ENCODE results near the gene NFATC2.

NFATC2 gene

DNA sequence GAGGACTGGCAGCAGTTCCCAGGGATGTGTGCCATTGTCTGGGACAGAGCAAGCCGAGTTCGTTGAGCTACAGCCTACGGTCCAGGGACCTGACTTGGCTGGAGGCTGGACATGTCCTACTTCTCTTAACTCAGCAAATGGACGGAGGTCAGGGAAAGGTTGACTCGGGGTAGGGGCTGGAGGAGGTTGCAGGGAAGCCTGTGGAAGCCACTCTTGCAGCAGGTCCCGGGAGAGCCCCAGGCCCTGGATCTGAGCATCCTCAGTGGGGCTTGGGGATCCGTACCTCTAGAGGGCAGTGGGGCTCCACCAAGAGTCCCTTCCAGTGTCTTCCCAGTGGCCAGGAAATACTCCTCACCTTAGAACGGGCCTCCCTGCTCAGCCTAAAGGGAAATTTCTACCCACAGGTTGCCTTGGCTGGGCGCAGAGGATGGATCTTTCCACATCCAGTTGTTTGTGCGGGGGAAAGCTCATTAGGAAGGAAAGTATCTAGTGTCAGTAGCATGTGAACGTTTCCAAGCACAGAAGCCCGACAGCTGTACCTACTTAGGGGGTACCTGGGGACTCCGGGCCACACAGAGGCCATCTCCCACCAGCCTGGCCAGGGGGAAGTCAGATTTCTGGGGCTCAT, 170.2 kb downstream of the NFATC2 start:
- DNase-seq: peak; percentile 49 to 66

DNA sequence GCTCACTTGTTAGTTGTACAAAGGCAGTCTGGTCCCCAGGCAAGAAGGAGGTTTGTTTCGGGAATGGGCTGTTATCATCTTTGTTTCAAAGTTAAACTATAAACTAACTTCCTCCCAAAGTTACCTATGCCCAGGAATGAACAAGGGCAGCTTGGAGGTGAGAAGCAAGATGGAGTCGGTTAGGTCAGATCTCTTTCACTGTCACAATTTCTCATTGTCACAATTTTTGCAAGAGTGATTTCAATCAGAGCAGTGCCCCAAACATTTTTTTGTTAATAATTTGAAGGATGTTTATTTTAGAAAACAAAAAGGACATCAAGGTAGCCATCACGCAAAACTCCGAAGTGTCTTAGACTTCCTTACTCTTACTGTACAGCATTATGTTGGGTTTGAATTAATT, 170.8 kb downstream of the NFATC2 start:
- DNase-seq: no peak

DNA sequence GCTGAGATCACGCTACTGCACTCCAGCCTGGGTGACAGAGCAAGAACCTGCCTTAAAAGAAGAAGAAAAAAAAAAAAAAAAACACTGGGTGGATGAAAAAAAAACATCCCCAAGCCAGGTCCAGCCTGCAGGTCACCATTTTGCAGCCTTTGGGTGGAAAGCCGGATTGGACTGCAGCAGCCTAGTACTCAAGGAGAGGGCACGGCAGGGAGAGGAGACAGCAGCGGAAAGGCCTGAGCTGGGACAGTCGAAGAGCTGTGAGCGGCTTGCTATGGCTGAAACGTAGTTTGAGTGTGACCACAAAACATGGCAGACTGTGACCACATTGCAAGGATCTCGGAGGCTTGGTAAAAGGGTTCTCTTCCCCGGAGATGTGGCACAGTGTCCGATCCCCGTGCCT, 173.0 kb downstream of the NFATC2 start:
- DNase-seq: no peak

DNA sequence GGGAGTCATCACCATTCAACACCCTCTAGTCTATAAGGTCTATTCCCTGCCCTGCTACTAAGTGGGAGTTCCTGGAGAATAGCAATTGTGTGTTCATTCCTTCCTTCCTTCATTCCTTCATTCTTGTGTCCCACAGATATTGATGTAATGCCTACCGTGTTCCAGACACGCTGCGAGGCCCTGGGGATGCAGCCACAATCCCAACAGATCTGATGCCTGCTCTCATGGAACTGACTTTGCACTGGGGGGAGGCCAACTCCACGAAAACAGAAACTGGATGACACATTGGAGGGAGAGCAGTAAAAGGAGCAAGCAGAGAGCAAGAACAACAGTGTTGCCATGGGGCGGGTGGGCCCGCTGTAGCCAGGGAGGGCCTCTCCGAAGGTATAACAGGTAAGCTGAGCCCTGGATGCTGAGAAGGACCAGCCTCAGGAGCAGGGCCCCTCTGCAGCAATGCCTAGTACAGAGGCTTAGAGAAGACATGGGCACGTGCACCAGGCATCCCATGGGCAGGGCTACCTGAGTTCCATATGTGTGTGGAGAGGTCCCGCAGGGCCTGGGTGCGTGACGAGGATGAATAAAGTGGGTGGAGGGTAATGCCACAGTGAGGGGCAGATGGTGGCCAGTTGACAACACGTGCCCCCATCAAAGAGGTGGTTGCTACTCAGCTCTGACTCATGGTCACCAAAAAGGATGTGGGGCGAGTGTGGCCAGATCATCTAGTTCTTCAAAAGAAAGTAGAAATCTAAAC, 173.9 kb downstream of the NFATC2 start:
- DNase-seq: no peak

DNA sequence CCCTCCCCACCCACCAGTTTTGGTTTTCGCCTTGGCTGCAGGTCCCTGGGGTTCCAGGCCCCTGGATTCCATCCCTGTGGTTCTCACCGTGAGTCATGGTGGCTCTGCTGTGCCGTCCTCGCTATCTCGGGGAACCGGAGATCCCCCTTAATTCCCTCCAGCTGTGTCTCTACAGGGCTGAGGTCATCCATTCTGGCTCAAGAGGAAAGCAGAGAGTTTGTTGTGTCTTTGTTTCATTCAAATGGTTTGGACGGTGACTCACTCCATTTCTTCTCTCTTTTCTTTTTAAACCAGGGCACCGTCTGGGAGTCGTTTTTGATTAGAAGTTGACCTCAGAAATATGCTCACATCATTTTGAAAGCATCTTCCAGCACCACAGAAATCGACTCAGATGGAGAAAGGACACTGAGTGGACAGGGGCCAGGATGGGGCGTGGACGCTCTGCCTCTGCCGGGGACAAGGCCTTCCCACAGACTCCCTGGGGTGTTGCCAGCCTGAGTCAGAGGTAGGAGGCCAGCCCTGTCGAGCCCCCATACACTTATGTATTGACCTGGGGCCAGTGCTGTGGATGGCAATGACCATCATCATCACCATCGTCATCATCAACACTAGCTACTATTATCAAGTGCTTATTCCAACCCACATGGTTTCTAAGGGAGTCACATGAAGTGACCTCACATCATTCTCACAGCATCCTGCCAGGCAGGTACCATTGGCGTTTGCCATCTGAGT, 176.2 kb downstream of the NFATC2 start:
- DNase-seq: no peak

DNA sequence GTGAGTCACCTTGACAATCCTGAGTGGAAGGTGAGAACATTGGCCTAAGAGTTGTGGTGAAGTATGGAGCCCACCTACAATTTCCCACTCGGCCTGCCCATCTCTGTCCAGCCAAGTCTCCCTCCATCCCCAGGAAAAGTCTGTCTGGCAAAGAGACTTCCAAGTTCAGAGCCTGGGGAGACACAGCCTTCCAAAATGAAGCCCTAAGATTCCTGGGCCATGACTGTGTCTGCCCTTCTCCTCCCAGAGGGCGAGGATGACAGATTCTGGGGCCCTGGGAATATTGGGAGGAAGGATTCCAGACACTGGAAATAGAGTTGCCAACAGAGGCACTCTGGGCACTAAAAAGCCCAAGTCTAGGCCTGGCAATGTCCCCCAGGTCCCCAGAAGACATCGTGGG, 176.8 kb downstream of the NFATC2 start:
- no peak for DNase-seq

DNA sequence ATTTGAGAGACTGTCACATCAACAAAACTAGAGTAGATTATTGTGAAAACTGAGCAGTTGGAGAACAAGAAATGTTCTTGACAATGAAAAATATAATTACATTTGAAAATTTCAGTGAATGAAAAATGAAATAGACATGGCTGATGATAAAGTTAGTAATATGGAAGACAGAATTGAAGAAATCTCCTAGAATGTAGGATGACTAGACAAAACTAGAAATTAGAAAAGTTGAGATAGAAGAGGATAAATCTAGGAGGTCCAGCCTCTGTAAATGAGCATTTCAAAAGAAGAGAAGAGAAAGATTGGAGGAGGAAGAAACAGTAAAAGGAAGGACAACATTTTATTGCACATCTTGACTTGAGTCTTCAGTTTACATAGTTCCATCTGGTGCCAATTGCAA, 178.7 kb downstream of the NFATC2 start:
- no peak for DNase-seq

DNA sequence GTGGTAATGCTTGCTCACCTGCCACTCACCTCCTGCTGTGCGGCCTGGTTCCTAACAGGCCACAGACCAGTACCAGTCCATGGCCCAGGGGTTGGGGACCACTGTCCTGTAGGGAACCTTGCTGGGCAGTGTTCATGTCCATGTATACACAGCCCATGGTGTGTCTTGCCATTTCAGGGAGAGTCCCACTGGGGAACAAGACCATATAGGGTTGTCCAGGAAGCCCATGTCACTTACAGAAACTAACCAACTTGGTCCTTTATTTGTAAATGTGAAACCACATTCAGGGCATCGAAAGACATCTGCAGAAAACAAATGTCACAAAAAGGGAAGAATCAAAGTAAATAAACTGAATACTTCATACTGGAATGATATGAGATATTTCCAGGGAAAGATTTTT, 179.1 kb downstream of the NFATC2 start:
- no peak for DNase-seq

DNA sequence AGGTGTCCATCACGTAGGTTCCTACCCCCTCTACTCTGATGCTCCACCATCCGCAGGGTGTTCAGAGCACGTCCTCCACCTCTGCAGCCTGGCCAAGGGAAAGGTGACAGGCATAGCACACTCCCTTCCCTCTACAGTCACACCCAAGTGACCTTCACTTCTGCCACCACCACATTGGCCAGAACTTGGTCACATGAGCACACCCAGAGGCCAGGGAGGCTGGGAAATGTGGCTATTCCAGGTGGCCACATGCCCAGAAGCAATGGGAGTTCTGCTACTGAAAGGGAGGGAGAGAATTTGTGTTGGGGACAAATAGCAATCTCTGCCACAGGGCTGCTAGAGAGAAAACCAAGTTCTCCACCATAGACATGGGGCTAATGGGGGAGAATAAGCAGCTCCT, 180.3 kb downstream of the NFATC2 start:
- DNase-seq: no peak

DNA sequence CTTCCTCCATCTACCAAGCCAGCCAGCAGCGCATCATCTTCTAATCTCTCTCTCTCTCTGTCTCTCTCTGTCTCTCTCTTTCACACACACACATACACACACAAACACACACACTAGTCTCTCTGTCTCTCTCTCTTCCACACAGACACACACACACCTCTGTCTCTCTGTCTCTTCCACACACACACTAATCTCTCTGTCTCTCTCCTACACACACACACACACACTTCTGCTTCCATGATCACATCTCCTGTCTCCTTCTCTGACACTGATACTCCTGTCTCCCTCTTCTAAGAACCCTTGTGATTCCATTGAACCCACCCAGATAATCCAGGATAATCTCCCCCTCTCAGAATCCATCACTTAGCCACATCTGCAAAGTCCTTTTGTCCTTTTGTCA, 181.3 kb downstream of the NFATC2 start:
- DNase-seq: no peak

DNA sequence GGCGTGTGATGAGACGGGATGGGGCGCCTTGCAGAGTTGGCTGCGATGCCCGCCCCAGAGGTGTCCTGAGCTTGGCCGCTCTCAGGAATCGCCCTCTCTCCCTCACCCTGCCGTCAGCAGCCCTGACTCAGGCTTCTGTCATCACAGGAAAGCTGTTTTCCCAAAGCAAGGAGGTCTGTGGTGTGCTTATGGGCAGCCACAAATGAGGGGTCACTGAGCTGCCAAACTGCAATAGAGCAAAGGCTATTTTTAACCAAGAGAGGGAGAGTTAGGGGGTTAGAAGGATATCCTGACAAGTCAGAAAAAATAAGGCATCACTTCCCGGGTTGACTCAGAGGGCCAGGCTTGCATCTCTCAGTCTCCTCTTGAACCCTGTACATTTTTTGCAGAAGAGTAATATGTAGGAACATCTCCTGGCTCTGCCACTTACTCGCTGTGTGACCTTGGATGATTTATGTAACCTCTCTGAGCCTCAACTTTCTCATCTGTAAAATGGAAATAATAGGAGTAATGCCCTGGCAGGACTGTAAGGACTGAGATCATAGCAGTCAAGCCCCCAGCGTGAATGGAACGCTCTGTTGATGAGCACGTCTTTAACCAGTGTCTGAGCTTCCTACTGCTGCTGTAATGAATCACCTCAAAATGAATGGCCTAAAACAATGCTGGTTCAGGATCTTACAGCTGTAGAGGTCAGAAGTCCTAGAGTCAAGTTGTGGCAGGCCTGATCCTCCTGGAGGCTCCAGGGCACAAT, 181.9 kb downstream of the NFATC2 start:
- DNase-seq: no peak

DNA sequence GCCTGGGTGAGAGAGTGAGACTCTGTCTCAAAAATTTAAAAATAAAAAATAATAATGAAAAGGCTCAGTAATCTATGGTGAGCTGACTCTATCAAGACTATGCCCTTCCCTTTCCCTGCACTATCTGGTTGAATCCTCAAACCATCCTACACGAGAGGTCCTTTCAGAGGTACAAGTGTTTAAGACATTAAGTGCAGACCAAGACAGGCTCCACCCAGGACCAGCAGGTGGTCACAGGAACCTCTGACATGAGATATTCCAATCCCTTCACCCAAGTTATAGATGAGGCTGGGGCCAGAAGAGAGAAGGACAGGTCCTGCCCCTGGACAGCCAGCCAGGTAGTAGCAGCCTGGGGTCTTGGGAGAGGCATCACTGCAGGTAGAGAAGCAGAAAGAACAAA, 182.6 kb downstream of the NFATC2 start:
- DNase-seq: no peak

DNA sequence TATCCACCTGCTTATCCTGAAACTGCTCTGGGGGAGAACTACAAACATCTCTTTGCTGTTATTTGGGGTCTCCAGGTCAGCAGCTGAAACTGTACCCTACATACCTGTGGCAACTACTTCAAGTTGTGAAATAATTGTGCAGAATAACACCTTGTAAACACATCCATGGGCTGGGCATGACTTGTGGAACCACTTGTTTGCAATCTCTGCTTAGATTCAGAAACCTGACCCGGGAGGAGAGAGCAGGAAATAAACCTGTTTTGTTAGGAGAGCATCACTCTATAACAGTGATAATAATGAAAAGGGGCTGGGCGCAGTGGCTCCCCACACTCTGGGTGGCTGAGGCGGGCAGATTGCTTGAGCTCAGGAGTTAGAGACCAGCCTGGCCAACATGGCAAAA, 183.1 kb downstream of the NFATC2 start:
- no peak for DNase-seq

DNA sequence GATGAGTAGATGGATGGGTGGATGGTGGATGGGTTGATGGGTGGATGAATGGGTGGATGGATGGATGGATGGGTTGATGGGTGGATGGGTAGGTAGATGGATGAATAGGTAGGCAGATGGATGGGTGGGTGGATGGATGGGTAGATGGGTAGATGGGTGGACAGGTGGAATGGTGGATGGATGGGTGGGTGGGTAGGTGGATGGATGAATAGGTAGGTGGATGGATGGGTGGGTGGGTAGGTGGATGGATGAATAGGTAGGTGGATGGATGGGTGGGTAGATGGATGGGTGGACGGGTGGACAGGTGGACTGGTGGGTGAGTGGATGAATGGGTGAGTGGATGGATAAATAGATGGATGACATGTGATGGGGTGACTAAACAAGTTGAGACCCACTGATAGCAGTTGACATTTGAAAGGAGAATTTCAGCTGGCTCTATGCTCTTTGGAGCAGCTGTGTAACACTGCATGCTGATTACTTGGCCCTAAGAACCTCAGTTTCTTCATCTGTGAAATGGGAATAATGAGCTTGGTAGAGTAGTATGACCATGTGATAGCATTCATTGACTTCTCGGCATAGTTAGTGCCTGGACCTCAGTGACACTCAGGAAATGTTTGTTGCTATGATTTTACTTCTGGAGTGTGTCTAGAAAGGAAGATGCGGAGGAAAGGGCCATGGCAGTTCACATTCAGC, 184.3 kb downstream of the NFATC2 start:
- no peak for DNase-seq

DNA sequence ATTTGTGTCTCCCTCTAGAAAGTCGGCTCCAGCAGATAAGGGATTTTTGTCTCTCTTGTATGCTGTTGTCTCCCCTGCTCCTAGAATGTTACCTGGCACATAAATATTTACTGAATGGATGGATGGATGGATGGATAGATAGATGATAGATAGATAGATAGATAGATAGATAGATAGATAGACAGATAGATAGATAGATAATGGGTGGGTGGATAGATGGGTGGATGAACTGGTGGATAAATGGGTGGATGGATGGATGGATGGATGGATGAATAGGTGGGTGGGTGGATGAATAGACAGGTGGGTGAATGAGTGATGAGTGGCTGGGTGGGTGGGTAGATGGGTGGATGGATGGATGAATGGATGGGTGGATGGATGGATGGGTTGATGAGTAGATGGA, 185.0 kb downstream of the NFATC2 start:
- DNase-seq: no peak

DNA sequence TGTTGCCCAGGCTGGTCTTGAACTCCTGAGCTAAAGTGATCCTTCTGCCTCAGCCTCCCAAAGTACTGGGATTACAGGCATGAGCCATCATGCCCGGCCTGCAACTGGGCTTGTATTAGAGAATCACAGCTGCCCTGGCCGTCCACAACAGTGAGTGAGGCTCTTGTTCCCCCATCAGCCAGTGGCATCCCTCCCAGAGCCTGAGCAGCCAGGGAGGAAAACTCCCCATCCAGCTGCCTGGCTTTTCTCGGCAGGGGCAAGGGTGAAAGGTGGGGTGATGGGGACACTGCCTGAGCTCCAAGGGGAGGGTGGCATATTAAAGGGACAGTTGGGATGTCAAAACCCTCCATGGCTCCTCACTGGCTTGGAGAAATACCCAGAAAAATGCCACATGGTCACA, 185.6 kb downstream of the NFATC2 start:
- DNase-seq: no peak

DNA sequence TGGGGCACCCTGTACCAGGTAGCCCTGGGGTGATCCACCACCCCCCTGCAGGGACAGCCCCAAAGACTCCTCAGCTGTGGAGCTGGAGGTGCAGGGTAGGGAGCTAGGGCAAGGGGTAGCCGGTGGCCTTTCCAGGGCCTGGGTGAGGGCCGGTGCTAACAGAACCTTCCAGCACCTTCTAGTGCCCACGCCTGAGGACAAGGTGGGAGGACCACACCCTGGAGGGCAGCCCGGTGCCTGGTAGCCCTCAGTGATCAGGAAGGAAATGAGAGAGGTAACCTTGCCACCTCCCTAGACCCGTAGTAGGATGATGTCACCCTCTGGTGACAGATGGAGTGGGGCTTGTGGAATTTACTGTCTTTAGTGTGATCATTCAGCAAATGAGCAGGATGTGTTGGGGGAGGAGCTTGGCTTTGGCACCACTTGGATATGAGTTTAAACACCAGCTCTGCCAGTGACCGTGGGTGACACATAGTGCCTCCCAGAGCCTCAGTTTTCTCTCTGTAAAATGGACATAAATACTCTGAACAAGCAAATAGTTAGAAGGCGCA, 187.7 kb downstream of the NFATC2 start:
- DNase-seq: no peak

DNA sequence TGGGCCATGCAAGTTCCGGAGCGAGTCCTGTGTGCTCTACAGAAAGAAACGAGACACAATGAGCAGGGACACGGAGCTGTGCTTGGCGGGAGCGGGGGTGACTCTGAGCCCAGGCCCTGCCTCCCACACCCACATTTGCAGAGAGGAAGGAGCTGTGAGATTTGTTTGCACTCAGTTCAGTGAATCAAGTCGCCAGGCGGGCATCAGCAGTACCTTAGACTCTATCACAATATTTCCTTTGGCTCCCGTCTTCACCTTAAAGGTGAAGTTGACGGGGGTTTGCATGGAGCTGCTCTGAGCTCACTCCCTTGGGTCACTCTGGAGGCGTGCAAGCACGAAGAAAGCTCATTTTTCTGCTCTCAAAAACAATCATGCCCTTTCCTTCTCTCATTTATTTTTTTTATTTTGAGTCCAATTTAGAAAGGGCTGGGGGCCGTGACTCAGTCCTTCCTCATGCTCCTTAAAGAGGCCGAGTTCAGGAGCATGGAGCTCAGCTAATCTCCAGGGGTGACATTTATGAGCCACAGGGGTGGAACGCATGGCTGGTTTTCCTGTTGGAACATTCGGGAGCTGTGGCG, 188.2 kb downstream of the NFATC2 start:
- DNase-seq: no peak

DNA sequence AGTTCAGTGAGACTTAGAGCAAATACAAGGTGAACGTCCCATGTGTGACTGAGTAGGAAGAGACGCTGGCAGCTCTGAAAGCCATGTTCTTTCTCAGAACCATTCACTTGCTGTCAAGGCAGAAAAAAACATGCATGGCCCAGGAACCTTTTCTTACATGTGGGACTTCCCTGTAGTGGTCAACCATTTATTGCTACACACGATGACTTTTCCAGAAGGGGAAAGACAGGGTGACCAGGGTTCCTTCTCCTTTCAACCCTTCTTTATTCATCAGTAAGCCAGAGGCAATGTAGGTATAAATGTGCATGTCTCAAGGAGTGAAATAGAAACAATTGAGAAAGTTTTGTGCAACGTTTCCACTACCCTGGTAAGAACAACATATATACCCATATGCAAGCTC, 189.0 kb downstream of the NFATC2 start:
- no peak for DNase-seq

DNA sequence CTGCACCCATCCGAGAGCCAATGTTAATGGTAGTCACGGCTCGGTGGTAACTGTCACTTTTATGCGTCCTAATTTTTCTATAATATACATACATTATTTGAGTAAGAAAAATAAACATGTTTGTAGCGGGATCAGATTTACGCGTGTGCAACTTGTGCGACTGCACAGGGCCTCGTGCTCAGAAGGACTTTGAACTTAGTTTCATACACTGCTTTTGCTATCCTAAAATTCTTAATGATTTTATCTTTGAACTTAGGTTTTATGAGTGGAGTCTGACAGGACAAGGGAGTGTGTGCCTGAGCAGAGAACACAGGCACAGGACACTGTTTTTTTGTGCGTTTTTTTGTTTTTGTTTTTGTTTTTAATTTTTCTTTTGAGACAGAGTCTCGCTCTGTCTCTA, 189.7 kb downstream of the NFATC2 start:
- no peak for DNase-seq

DNA sequence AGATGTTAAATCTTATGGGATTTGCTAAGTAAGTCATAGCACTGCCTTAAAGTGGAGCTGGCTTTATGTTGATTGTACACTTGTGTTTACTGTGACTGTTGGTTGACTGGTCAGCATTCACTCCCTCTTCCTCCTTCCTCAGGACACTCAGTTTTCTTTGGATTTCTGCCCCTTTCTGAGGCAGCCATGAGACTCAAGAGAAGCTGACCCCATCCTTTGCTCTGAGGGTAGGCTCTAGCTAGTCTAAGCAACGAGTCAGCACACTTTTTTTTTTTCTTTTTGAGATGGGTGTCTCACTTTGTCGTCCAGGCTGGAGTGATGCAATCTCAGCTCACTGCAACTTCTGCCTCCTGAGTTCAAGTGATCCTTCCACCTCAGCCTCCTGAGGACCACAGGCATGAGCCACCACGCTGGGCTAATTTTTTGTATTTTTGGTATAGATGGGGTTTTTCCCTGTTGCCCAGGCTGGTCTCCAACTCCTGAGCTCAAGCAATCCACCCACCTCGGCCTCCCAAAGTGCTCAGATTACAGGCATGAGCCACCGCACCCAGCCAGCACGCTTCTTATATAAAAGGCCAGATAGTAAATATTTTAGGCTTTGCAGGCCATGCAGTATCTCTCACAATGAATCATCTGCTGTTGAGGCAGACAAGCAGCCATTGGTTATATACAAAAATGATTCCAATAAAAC, 191.4 kb downstream of the NFATC2 start:
- no peak for DNase-seq

DNA sequence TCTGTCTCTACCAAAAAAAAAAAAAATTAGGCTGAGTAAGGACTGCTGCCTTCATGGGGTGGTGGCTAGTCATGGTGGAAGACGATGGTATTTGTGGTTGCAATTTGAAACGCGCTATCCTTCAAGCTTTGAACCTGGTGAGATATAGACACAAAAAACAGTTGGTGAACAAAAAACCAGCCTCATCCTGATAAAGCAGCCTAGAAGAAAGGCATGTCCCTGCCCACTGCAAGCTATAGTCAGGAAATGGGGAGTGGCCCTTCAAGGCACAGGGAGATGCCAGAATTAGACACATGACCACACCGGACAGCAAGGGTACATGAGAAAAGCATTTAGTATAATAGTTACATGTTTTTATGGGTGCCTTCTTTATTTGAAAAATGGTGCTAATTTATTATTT, 193.6 kb downstream of the NFATC2 start:
- no peak for DNase-seq

Data from CD4-positive, alpha-beta T cell treated with Interleukin-4 for 1 hour (primary cell).